Neutrophil (primary cell): Measurements from ENCODE around the gene IFNL2.
"Not testable (repeated sequence)": the region's sequence is repeated elsewhere in the genome, so short reads cannot be mapped to it uniquely, and the experiment has no call there.

Experiments used
- H3K27ac ChIP-seq: fragments of 200-600 bp; sonication (generic); 2 replicates; pipeline ENCODE4 v1.5.1; 2016; ENCODE audit warnings: mild to moderate bottlenecking, moderate library complexity
- H3K27me3 ChIP-seq: fragments of 200-600 bp; sonication (generic); 2 replicates; pipeline ENCODE4 v1.6.0; 2016; ENCODE audit warnings: mild to moderate bottlenecking
- H3K36me3 ChIP-seq: fragments of 200-600 bp; sonication (generic); 2 replicates; pipeline ENCODE4 v1.5.1; 2017
- H3K4me1 ChIP-seq, 2 experiments: fragments of 200-600 bp in 1 of 2; sonication (generic) in 1 of 2; 1 replicate in 1 of 2; 2 replicates in 1 of 2; pipeline versions ENCODE4 v1.5.1 to v1.6.1; 2013 to 2016; ENCODE audit warnings: low read depth in 1 of 2, low read length in 1 of 2, mild to moderate bottlenecking in 1 of 2, moderate library complexity in 1 of 2; ENCODE audit not compliant: control insufficient read depth in 1 of 2, insufficient read depth in 1 of 2
- H3K4me3 ChIP-seq, 2 experiments: fragments of 200-600 bp in 1 of 2; sonication (generic) in 1 of 2; 1 replicate in 1 of 2; 2 replicates in 1 of 2; pipeline ENCODE4 v1.5.1; 2013 to 2016; ENCODE audit warnings: low read depth in 1 of 2, low read length in 1 of 2, mild to moderate bottlenecking in 1 of 2, moderate library complexity in 1 of 2
- H3K9me3 ChIP-seq: fragments of 200-600 bp; sonication (generic); 2 replicates; pipeline ENCODE4 v1.5.1; 2016
- CTCF ChIP-seq: fragments of 200-600 bp; sonication (generic); IDR thresholded peaks from 2 replicates; pipeline ENCODE4 v1.5.1; 2016; ENCODE audit warnings: antibody characterized with exemption

The IFNL2 gene

GRCh38 chr19:39262496-39262895, 5.7 kb upstream of the IFNL2 start:
- no peak for TF ChIP-seq CTCF
- Histone ChIP-seq H3K4me1 (no peaks in the 10 kb centered on the region), H3K27ac (no peak overlapping the region), H3K9me3 (no peaks in the 10 kb centered on the region), H3K36me3 (no peaks in the 10 kb centered on the region), H3K4me3 (no peak overlapping the region), H3K27me3 (peaks cover 69% of the 10 kb centered on the region)

DNA sequence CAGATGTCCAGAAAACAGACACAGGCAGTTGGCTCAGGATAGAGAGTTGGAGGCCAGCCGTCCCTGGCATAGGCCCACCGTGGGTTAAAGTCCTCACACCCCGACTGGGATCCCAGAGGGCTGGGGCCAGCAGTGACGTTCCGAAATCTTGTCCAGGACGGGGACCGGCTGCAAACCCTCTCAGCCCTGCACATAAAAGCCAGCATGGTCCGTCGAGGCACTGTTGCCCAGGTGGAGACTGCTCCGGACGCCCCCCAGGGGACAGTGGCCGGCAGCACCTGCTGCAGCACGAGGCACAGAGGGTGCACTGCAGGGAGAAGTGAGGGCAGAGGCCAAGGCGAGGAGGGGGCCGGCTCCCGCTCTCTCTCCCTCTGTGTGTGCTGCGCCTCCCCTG, 4.3 kb upstream of the IFNL2 start:
- no peaks in the 10 kb centered on the region for H3K36me3 ChIP-seq
- H3K27ac ChIP-seq, result no peak overlapping the region
- no peak for TF ChIP-seq CTCF
- H3K4me1 ChIP-seq, result no peaks in the 10 kb centered on the region
- H3K9me3 ChIP-seq, result no peaks in the 10 kb centered on the region
- no peak overlapping the region for H3K4me3 ChIP-seq
- peaks cover 77% of the 10 kb centered on the region for H3K27me3 ChIP-seq

DNA sequence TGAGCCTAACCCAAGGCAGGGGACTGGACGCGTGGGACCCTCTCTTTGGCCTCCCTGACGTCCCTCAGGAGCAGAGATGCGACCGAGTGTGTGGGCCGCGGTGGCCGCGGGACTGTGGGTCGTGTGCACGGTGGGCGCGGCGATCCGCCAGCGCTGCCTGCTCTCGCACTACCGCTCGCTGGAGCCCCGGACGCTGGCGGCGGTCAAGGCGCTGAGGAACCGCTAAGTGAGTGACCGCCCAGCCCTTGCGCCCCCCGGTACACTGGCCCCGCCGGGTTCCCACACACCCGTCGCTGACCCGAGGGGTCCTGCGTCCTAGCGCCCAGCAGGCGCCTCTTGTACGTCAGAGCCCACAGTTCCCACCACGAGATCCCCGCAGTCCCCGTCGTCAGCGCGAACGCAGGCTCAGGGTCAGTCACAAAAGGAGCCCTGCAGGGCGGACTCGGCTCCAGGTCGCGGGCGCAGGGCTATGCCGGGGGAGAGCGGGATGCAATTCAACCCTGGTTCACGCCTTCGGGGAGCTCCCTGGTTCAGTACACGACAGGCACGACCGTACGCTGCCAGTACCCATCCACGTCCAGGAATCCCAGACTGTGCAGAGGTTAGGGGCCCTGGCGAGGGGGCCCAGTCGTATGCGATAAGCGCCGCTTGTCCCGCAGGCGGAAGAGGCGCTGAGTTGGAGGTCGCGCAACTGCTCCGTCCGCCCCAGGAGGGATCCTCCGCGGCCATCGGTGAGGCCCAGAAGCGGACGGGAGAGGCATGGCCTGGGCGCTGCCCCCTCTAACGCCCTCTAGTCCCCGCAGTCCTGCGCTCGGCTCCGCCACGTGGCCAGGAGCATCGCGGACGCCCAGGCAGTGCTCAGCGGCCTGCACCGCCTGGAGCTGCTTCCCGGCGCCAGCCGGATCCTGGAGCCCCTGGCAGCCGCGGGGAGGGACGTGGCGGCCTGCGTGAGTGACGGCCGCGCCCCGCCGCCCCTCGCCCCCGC, 3.6 kb upstream of the IFNL2 start:
- Histone ChIP-seq H3K36me3 (no peaks in the 10 kb centered on the region), H3K27ac (no peak overlapping the region), H3K27me3 (peaks cover 80% of the 10 kb centered on the region), H3K4me3 (no peak overlapping the region), H3K4me1 (no peaks in the 10 kb centered on the region), H3K9me3 (no peaks in the 10 kb centered on the region)
- TF ChIP-seq CTCF, result no peak

DNA sequence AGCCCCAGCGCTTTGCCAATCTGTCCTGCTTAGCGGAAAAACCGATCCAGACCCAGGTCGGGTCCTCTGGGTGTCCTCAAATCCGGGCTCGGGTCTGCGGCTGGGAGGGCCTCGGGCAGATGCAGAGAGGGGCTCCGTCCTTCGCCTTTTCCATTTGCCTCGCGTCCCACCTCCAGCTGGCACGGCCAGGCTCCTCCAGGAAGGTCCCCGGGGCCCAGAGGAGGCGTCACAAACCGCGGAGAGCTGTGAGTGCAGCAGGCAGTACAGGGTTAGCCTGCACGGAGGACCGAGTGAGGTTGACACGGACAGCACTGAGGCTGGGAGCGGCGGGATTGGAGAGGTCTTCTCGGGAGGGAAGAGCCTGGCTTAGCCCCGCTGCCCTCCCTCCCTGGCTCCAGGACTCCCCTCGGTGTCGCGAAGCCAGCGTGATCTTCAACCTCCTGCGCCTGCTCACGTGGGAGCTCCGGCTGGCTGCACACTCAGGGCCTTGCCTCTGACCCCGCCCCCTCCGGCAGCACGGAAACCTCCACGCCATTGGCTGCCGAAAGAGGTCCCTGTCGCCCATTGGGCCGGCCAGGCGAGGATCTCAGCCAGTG, 2.8 kb upstream of the IFNL2 start:
- TF ChIP-seq CTCF, result no peak
- Histone ChIP-seq H3K36me3 (no peaks in the 10 kb centered on the region), H3K9me3 (no peaks in the 10 kb centered on the region), H3K27ac (no peak overlapping the region), H3K4me3 (no peak overlapping the region), H3K27me3 (peaks cover 73% of the 10 kb centered on the region), H3K4me1 (no peaks in the 10 kb centered on the region)

- H3K27me3 ChIP-seq, result peaks cover 43% of the 10 kb centered on the region
- H3K27ac ChIP-seq, H3K4me1 ChIP-seq, H3K4me3 ChIP-seq, H3K9me3 ChIP-seq, H3K36me3 ChIP-seq: not testable (repeated sequence)
These were observed 481 bp downstream of the IFNL2 start for GRCh38 chr19:39268531-39269223.

DNA sequence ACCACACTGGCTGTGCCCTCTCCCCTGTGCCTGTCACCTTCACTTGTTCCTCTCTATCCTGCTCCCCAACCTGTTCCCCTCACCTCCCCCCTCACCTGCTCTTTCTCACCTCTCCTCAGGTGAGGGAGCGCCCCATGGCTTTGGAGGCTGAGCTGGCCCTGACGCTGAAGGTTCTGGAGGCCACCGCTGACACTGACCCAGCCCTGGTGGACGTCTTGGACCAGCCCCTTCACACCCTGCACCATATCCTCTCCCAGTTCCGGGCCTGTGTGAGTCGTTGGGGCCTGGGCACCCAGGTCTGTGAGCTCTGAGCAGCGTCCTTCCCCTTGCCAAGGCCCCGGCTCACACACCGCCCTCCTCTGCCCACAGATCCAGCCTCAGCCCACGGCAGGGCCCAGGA, 1.2 kb downstream of the IFNL2 start:
- H3K9me3 ChIP-seq, H3K4me3 ChIP-seq, H3K27ac ChIP-seq, H3K4me1 ChIP-seq, H3K36me3 ChIP-seq: not testable (repeated sequence)
- H3K27me3 ChIP-seq, result peaks cover 36% of the 10 kb centered on the region
